GM18873 (cell line): ENCODE results near the gene MCRS1.
"Not testable (repeated sequence)": the region's sequence is repeated elsewhere in the genome, so short reads cannot be mapped to it uniquely, and the experiment has no call there.

Experiments
- ATAC-seq: cut with Tn5 transposase; IDR thresholded peaks from one replicate; pipeline ENCODE4 v1.9.1; 2021; ENCODE audit warnings: mild to moderate bottlenecking, moderate library complexity, moderate number of reproducible peaks; ENCODE audit not compliant: unreplicated experiment, low FRiP score

The MCRS1 gene

GRCh38 chr12:49525942-49526341, 42.0 kb downstream of the MCRS1 start:
- ATAC-seq, result no peak

- no peak for ATAC-seq
Measured at GRCh38 chr12:49524660-49525324, 43.1 kb downstream of the MCRS1 start.

GRCh38 chr12:49521389-49521788, 46.6 kb downstream of the MCRS1 start:
- no peak for ATAC-seq

- no peak for ATAC-seq
Measured at GRCh38 chr12:49519574-49519936, 48.4 kb downstream of the MCRS1 start.

GRCh38 chr12:49518914-49519573, 48.9 kb downstream of the MCRS1 start:
- no peak for ATAC-seq

GRCh38 chr12:49515266-49515665, 52.7 kb downstream of the MCRS1 start:
- ATAC-seq, result no peak

- ATAC-seq, result no peak
Measured at GRCh38 chr12:49512546-49512945, 55.4 kb downstream of the MCRS1 start.

- ATAC-seq, result no peak
Measured at GRCh38 chr12:49511410-49511809, 56.5 kb downstream of the MCRS1 start.

- not testable (repeated sequence) for ATAC-seq
Measured at GRCh38 chr12:49509681-49510080, 58.3 kb downstream of the MCRS1 start.
